NT2/D1 (cell line): ENCODE data around the gene ANKHD1.

ENCODE experiments used
- DNase-seq: peaks from one replicate; pipeline ENCODE4 v3.0.0-alpha.2; 2011; ENCODE audit warnings: low read depth, low spot score
- H3K27me3 ChIP-seq: 2 replicates; pipeline ENCODE4 v1.6.0; 2011; ENCODE audit warnings: mild to moderate bottlenecking; ENCODE audit not compliant: insufficient read length, insufficient read depth
- H3K36me3 ChIP-seq: 2 replicates; pipeline ENCODE4 v1.6.1; 2011; ENCODE audit warnings: mild to moderate bottlenecking, low read length, mixed read lengths; ENCODE audit not compliant: insufficient read depth, insufficient read length
- H3K4me1 ChIP-seq: 2 replicates; pipeline ENCODE4 v1.5.1; 2011; ENCODE audit not compliant: insufficient read depth, insufficient read length
- H3K4me3 ChIP-seq: 2 replicates; pipeline ENCODE4 v1.5.1; 2011; ENCODE audit warnings: low read depth; ENCODE audit not compliant: insufficient read length
- H3K9ac ChIP-seq: 2 replicates; pipeline ENCODE4 v1.6.0; 2011; ENCODE audit warnings: low read depth; ENCODE audit not compliant: insufficient read length
- H3K9me3 ChIP-seq: 2 replicates; pipeline ENCODE4 v1.5.1; 2011; ENCODE audit warnings: mild to moderate bottlenecking, low read length; ENCODE audit not compliant: insufficient read depth
- SUZ12 ChIP-seq: IDR thresholded peaks from 2 replicates; pipeline ENCODE4 v1.6.1; 2011; ENCODE audit not compliant: insufficient read length, insufficient read depth; ENCODE audit errors: extremely low read depth
- YY1 ChIP-seq: IDR thresholded peaks from 2 replicates; pipeline ENCODE4 v1.6.1; 2011; ENCODE audit not compliant: insufficient read length, insufficient read depth
- ZNF274 ChIP-seq: IDR thresholded peaks from 2 replicates; pipeline ENCODE4 v1.6.1; 2011; ENCODE audit warnings: mild to moderate bottlenecking, low read depth, low read length

ANKHD1 gene, protein sequence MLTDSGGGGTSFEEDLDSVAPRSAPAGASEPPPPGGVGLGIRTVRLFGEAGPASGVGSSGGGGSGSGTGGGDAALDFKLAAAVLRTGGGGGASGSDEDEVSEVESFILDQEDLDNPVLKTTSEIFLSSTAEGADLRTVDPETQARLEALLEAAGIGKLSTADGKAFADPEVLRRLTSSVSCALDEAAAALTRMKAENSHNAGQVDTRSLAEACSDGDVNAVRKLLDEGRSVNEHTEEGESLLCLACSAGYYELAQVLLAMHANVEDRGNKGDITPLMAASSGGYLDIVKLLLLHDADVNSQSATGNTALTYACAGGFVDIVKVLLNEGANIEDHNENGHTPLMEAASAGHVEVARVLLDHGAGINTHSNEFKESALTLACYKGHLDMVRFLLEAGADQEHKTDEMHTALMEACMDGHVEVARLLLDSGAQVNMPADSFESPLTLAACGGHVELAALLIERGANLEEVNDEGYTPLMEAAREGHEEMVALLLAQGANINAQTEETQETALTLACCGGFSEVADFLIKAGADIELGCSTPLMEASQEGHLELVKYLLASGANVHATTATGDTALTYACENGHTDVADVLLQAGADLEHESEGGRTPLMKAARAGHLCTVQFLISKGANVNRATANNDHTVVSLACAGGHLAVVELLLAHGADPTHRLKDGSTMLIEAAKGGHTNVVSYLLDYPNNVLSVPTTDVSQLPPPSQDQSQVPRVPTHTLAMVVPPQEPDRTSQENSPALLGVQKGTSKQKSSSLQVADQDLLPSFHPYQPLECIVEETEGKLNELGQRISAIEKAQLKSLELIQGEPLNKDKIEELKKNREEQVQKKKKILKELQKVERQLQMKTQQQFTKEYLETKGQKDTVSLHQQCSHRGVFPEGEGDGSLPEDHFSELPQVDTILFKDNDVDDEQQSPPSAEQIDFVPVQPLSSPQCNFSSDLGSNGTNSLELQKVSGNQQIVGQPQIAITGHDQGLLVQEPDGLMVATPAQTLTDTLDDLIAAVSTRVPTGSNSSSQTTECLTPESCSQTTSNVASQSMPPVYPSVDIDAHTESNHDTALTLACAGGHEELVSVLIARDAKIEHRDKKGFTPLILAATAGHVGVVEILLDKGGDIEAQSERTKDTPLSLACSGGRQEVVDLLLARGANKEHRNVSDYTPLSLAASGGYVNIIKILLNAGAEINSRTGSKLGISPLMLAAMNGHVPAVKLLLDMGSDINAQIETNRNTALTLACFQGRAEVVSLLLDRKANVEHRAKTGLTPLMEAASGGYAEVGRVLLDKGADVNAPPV (N-terminal part only)

GRCh38 chr5:140401362-140402257 lies at the start of gene ANKHD1:
Gene ANKHD1 (plus strand): TSS chr5:140401833. CDS start chr5:140401968, 135 bp downstream.
- TF ChIP-seq YY1 (no peak), ZNF274 (no peak), SUZ12 (no peak)

DNA sequence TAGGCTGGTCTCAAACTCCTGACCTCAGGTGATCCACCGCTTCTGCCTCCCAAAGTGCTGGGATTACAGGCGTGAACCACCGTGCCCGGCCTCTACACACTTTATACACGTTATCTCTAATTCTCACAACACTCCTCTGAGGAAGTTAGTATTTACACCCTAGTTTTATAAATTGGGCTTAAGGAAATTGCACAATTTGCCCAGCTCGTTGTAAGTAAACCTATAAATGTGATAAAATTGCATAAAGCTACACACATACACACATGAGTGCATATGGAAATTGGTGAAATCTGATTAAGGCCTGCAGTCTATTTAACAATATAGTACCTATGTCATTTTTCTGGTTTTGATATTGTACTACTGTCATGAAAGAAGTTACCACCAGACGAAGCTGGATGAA lies 46.1 kb upstream of the ANKHD1 start:
- no peak for DNase-seq
- Histone ChIP-seq H3K4me3 (no peak overlapping the region), H3K9ac (no peak overlapping the region), H3K36me3 (no peaks in the 10 kb centered on the region), H3K27me3 (no peaks in the 10 kb centered on the region), H3K9me3 (no peaks in the 10 kb centered on the region), H3K4me1 (peaks cover 12% of the 10 kb centered on the region)
- no peak for TF ChIP-seq YY1
- TF ChIP-seq SUZ12: no peak
- no peak for TF ChIP-seq ZNF274

More at GRCh38 chr5:140401362-140402257, at the start of gene ANKHD1:
- Histone ChIP-seq H3K36me3 (peaks cover 6% of the 10 kb centered on the region), H3K4me3 (peak within 1 kb of the TSS; percentile 98), H3K9me3 (no peaks in the 10 kb centered on the region), H3K27me3 (no peaks in the 10 kb centered on the region), H3K9ac (peak within 1 kb of the TSS; percentile 98), H3K4me1 (no peaks in the 10 kb centered on the region)
- peak; percentile 98 for DNase-seq

DNA sequence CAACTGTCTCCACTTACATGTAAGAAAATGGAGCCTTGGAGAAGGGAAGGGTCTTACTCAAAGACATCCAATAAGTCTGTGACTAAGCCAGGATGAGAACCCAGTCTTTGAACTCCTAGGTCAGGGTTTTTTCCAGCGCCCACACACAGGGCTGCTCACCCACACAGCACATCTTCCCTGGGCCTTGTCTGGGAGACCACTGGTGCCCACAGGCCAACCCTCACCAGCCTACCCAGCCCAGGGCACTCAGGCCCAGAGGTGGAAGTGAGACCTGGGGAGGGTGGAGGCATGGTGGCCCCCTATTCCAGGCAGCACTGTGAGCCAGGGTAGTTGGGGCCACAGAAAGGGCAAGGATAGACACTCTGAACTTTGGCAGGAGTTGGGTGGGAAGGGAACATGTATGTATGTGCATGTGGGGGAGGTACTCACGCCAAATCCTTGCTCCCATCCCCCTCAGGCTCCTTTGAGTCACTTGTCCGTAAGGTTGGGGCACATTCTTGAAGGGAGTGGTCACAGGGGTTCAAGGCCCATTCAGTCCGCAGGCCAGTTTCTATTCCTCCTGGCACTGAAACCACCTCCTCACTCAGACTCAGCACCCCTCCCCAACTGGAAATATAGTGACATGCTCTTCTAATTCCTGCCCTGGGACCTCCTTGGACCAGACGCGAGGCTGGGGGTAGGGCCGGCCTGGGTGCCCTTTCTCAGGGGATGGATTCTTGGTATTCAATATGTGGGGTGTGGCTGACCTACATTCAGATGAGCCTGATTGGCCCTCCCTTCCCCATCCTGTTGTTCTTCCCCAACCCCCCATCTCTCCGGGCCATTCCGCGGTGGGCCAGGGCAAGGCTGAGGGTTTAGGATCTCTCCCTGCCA lies 44.5 kb upstream of the ANKHD1 start:
- no peak overlapping the region for H3K9ac ChIP-seq
- no peaks in the 10 kb centered on the region for H3K27me3 ChIP-seq
- H3K36me3 ChIP-seq: no peaks in the 10 kb centered on the region
- TF ChIP-seq SUZ12 (no peak), YY1 (no peak), ZNF274 (no peak)
- no peak overlapping the region for H3K4me3 ChIP-seq
- DNase-seq: no peak
- H3K9me3 ChIP-seq: no peaks in the 10 kb centered on the region
- peaks cover 12% of the 10 kb centered on the region for H3K4me1 ChIP-seq

GRCh38 chr5:140357726-140358093 lies 43.9 kb upstream of the ANKHD1 start:
- H3K36me3 ChIP-seq: no peaks in the 10 kb centered on the region
- no peak overlapping the region for H3K4me3 ChIP-seq
- TF ChIP-seq SUZ12 (no peak), ZNF274 (no peak), YY1 (no peak)
- peak; percentile 68 for DNase-seq
- no peak overlapping the region for H3K9ac ChIP-seq
- H3K27me3 ChIP-seq: no peaks in the 10 kb centered on the region
- no peaks in the 10 kb centered on the region for H3K9me3 ChIP-seq
- peaks cover 12% of the 10 kb centered on the region for H3K4me1 ChIP-seq

GRCh38 chr5:140358738-140359310 lies 42.8 kb upstream of the ANKHD1 start:
- Histone ChIP-seq H3K27me3 (peaks cover 6% of the 10 kb centered on the region), H3K4me1 (peaks cover 16% of the 10 kb centered on the region), H3K9me3 (no peaks in the 10 kb centered on the region), H3K9ac (no peak overlapping the region), H3K36me3 (no peaks in the 10 kb centered on the region), H3K4me3 (no peak overlapping the region)
- peak; percentile 48 for DNase-seq
- TF ChIP-seq YY1 (no peak), ZNF274 (no peak), SUZ12 (no peak)
